A673 (cell line): Measurements from ENCODE around the gene P2RY6. TPM values are rescaled to one million over a fixed set of nuclear protein-coding genes. Genes with fewer than 3 reads are reported as not detected.

Experiments used
- BruUV-seq: library from RNA; stranded (reverse); fragments of 400-500 nt; replicated peaks from 2 replicates; lab custom pipeline; 2021; lab: Mats Ljungman, UMichigan
- CTCF ChIA-PET: fragments of 300-600 bp; sonication (Branson Sonifier 250); formaldehyde crosslinking; loops from one replicate; lab custom pipeline; 2022; ENCODE audit warnings: antibody characterized with exemption; lab: Charles Lee
- POLR2A ChIA-PET: fragments of 300-600 bp; sonication (Branson Sonifier 250); formaldehyde crosslinking; loops from one replicate; lab custom pipeline; 2022; ENCODE audit warnings: antibody characterized with exemption; ENCODE audit not compliant: low non-redundant PET; lab: Charles Lee
- DNase-seq: peaks from one replicate; pipeline ENCODE4 v3.0.0-alpha.2; 2015; ENCODE audit warnings: low spot score
- H3K27ac ChIP-seq: fragments of 200-600 bp; sonication (generic); 2 replicates; pipeline ENCODE4 v1.5.1; 2016; ENCODE audit warnings: mixed run types, low read depth, mild to moderate bottlenecking, mixed read lengths, antibody characterized with exemption, low read length; ENCODE audit not compliant: poor library complexity, severe bottlenecking
- H3K27me3 ChIP-seq: fragments of 200-600 bp; sonication (generic); replicated peaks from 2 replicates; pipeline ENCODE4 v1.6.1; 2017; ENCODE audit warnings: mixed run types, low read depth, mild to moderate bottlenecking, mixed read lengths, antibody characterized with exemption, low read length; ENCODE audit not compliant: insufficient read depth, poor library complexity
- H3K36me3 ChIP-seq: fragments of 200-600 bp; sonication (generic); 2 replicates; pipeline ENCODE4 v1.6.1; 2016; ENCODE audit warnings: mixed run types, mild to moderate bottlenecking, mixed read lengths, antibody characterized with exemption, low read length; ENCODE audit not compliant: insufficient read depth, poor library complexity, severe bottlenecking
- H3K4me1 ChIP-seq: fragments of 200-600 bp; sonication (generic); 2 replicates; pipeline ENCODE4 v1.6.1; 2017; ENCODE audit warnings: mixed run types, mild to moderate bottlenecking, mixed read lengths, antibody characterized with exemption, low read length; ENCODE audit not compliant: insufficient read depth, poor library complexity, severe bottlenecking
- H3K4me3 ChIP-seq: fragments of 200-600 bp; sonication (generic); 2 replicates; pipeline ENCODE4 v1.5.1; 2016; ENCODE audit warnings: low read depth, mixed run types, mild to moderate bottlenecking, mixed read lengths, low read length; ENCODE audit not compliant: poor library complexity, severe bottlenecking
- H3K9me3 ChIP-seq: fragments of 200-600 bp; sonication (generic); 2 replicates; pipeline ENCODE4 v1.6.1; 2016; ENCODE audit warnings: mixed run types, low read depth, mild to moderate bottlenecking, mixed read lengths, antibody characterized with exemption, low read length; ENCODE audit not compliant: poor library complexity, severe bottlenecking
- EZH2 ChIP-seq: fragments of 200-600 bp; sonication (generic); IDR thresholded peaks from 2 replicates; pipeline ENCODE4 v1.6.1; 2017; ENCODE audit warnings: borderline replicate concordance, low read depth, mild to moderate bottlenecking, mixed read lengths, antibody characterized with exemption, low read length; ENCODE audit not compliant: poor library complexity, severe bottlenecking
- intact Hi-C: fragments of 100-400 bp; cut with micrococcal nuclease; formaldehyde crosslinking; loops from one replicate; pipeline ENCODE4 v1.10.0; 2022; ENCODE audit not compliant: unreplicated experiment
- total RNA-seq: library from RNA; stranded (reverse); gene quantifications from 2 replicates; pipeline ENCODE4 v1.2.3, GENCODE V29; 2021
- TF ChIP-seq, protein P1 (sequence below): fragments of 300-800, 200-600 bp; sonication (generic); conservative IDR thresholded peaks from 2 replicates; pipeline ENCODE4 v1.5.1; 2017; ENCODE audit warnings: low read depth, mild to moderate bottlenecking, antibody characterized with exemption, low read length, moderate library complexity, mixed read lengths

Gene P2RY6
- total RNA-seq, 1 experiment from 2014 or later, result 0.43 TPM

DNA sequence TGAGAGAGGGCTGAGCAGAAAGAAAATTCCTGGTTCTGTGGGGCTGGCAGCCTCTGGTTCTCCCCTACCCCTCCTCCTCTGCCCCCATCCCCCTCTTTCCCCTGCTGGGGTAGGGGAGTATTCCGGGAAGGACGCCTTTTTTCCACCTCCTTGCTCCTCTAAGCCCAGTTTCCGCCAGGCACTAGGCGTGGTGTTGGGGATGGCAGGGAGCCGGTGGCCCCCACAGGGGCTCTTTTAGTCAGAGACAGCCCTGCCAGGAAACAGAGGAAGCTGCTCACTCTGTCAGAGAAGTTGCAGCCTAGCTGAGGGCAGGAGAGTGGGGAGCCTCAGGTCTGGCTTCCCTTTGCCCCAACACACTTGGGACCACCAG is 20.4 kb downstream of the P2RY6 start:
- no peaks in the 10 kb centered on the region for H3K36me3 ChIP-seq
- intact Hi-C loops, result loop anchor here (5.0 kb wide), 1 partner anchor 565 kb away; no protein-coding TSS in a partner anchor
- peak; percentile 50 for DNase-seq
- no peak overlapping the region for H3K4me3 ChIP-seq
- no peaks in the 10 kb centered on the region for H3K27me3 ChIP-seq
- H3K27ac ChIP-seq, result no peak overlapping the region
- H3K9me3 ChIP-seq, result no peaks in the 10 kb centered on the region
- H3K4me1 ChIP-seq, result peaks cover 4% of the 10 kb centered on the region
- no TSS peak for BruUV-seq
- ChIA-PET POLR2A (interaction anchor here (0.5 kb wide), 1 partner anchor 15 kb away, joined by 7 read pairs; no protein-coding TSS in a partner anchor), CTCF (interaction anchor here (2.0 kb wide), 1 partner anchor 43 kb away, joined by 9 read pairs; no protein-coding TSS in a partner anchor)
- TF ChIP-seq, protein P1, sequence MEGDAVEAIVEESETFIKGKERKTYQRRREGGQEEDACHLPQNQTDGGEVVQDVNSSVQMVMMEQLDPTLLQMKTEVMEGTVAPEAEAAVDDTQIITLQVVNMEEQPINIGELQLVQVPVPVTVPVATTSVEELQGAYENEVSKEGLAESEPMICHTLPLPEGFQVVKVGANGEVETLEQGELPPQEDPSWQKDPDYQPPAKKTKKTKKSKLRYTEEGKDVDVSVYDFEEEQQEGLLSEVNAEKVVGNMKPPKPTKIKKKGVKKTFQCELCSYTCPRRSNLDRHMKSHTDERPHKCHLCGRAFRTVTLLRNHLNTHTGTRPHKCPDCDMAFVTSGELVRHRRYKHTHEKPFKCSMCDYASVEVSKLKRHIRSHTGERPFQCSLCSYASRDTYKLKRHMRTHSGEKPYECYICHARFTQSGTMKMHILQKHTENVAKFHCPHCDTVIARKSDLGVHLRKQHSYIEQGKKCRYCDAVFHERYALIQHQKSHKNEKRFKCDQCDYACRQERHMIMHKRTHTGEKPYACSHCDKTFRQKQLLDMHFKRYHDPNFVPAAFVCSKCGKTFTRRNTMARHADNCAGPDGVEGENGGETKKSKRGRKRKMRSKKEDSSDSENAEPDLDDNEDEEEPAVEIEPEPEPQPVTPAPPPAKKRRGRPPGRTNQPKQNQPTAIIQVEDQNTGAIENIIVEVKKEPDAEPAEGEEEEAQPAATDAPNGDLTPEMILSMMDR, result no peak
- no peak for TF ChIP-seq EZH2

DNA sequence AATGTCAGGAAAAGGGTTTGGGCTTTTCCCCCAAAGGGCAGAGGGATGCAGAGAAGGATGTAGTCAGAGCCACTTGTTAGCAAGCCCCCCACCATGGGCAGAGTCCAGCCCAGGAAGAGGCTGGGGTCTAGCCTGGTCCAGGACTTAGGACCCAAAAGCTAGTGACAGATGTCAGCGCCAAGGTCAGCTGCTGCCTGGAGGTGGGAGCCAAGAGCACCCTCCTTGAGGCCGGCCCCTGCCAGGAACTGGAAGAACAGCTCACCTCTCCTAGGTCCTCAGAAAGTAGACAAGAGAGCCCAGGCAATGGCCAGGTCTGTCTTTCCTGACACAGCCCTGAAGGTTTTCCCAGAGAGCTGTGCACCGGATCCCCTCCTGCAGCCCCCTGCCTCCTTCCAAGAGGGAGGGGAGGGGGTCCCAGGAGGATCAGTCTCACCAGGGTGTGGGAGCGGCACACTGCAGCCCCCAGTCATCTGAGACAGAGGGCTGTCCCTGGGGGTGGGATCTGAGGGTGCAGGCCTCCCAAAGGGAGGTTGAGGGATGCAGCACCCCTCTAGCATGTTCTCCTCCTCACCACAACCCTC is 21.3 kb downstream of the P2RY6 start:
- TF ChIP-seq, protein P1, result no peak
- no peak for TF ChIP-seq EZH2
- no peaks in the 10 kb centered on the region for H3K9me3 ChIP-seq
- H3K4me1 ChIP-seq, result peaks cover 4% of the 10 kb centered on the region
- no peaks in the 10 kb centered on the region for H3K36me3 ChIP-seq
- BruUV-seq, result no TSS peak
- no peak overlapping the region for H3K4me3 ChIP-seq
- CTCF ChIA-PET, result interaction anchor here (2.0 kb wide), 1 partner anchor 42 kb away, joined by 9 read pairs; no protein-coding TSS in a partner anchor
- POLR2A ChIA-PET, result no interaction called here
- intact Hi-C loops, result loop anchor here (5.0 kb wide), 1 partner anchor 566 kb away; no protein-coding TSS in a partner anchor
- no peaks in the 10 kb centered on the region for H3K27me3 ChIP-seq
- DNase-seq, result no peak
- no peak overlapping the region for H3K27ac ChIP-seq

DNA sequence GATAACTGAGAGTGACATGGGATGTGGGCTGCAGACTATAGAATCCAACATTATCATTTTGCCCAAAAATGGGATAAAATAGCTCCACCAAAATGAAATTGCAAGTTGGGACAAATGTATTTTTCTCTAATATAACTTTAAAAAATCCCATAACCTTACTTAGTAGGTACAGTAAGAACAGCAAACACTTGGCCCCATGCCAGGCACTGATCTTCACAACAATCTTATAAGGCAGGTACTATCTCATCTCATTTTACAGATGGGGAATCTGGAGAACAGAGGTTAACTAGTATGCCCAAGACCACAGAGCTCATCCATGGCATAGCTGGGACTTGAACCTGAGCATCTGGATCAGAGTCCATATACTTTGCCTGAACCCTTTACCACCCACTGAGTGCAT is 22.5 kb downstream of the P2RY6 start:
- ChIA-PET POLR2A (no interaction called here), CTCF (interaction anchor here (0.9 to 1.1 kb wide), 3 partner anchors 41 to 99 kb away, joined by 4 to 12 read pairs (median 4); no protein-coding TSS in a partner anchor)
- no peaks in the 10 kb centered on the region for H3K36me3 ChIP-seq
- H3K9me3 ChIP-seq, result no peaks in the 10 kb centered on the region
- TF ChIP-seq, protein P1, result no peak
- TF ChIP-seq EZH2, result no peak
- no peak for DNase-seq
- H3K27ac ChIP-seq, result no peak overlapping the region
- peaks cover 4% of the 10 kb centered on the region for H3K4me1 ChIP-seq
- BruUV-seq, result no TSS peak
- H3K4me3 ChIP-seq, result no peak overlapping the region
- intact Hi-C loops, result loop anchor here (1.0 to 5.0 kb wide), 2 partner anchors 41 to 567 kb away; no protein-coding TSS in a partner anchor
- no peaks in the 10 kb centered on the region for H3K27me3 ChIP-seq
